Nephron (organoid): ENCODE measurements around the gene USH2A.
A peak's percentile ranks its signal among the peaks of the same experiment; 100 is the strongest.

Source experiments
- H3K27ac Mint-ChIP-seq, 3 experiments: 2 replicates each; pipeline ENCODE4 v1.8.0; 2020; ENCODE audit warnings: mixed read lengths in 3 of 3, mild to moderate bottlenecking in 2 of 3, moderate library complexity in 1 of 3
- H3K27me3 Mint-ChIP-seq: 2 replicates; pipeline ENCODE4 v1.8.0; 2021; ENCODE audit warnings: low read depth, mild to moderate bottlenecking, moderate library complexity, mixed read lengths
- H3K36me3 Mint-ChIP-seq: 2 replicates; pipeline ENCODE4 v1.8.0; 2020; ENCODE audit warnings: low read depth, mixed read lengths
- H3K4me1 Mint-ChIP-seq: 2 replicates; pipeline ENCODE4 v1.8.0; 2020; ENCODE audit warnings: mixed read lengths
- H3K4me3 Mint-ChIP-seq, 3 experiments: 2 replicates each; pipeline ENCODE4 v1.8.0; 2020; ENCODE audit warnings: mild to moderate bottlenecking in 3 of 3, mixed read lengths in 3 of 3, moderate library complexity in 2 of 3
- H3K9me3 Mint-ChIP-seq: 2 replicates; pipeline ENCODE4 v1.8.0; 2020; ENCODE audit warnings: mixed read lengths
- CTCF ChIP-seq, 3 experiments: fragments of 200-600 bp; sonication (generic); IDR thresholded peaks; one replicate each; pipeline ENCODE4 v1.5.0; 2021; ENCODE audit warnings: antibody characterized with exemption in 3 of 3; ENCODE audit not compliant: unreplicated experiment in 3 of 3

The USH2A gene

GRCh38 chr1:215600867-215601266 lies 822.4 kb downstream of the USH2A start:
- Mint-ChIP-seq H3K36me3 (peaks cover 67% of the 10 kb centered on the region), H3K9me3 (no peaks in the 10 kb centered on the region), H3K4me3 (no peak overlapping the region), H3K27ac (no peak overlapping the region), H3K4me1 (peaks cover 11% of the 10 kb centered on the region), H3K27me3 (no peaks in the 10 kb centered on the region)
- no peak for TF ChIP-seq CTCF (IDR thresholded peaks at IDR 0.05; ENCODE audit: unreplicated experiment in 3 of 3)

GRCh38 chr1:215600258-215600792 lies 822.9 kb downstream of the USH2A start:
- Mint-ChIP-seq H3K9me3 (no peaks in the 10 kb centered on the region), H3K36me3 (peaks cover 67% of the 10 kb centered on the region), H3K27me3 (no peaks in the 10 kb centered on the region), H3K4me3 (no peak overlapping the region), H3K4me1 (peaks cover 11% of the 10 kb centered on the region), H3K27ac (peak overlapping the region; percentile 10 to 43 (median 30))
- TF ChIP-seq CTCF (IDR thresholded peaks at IDR 0.05; ENCODE audit: unreplicated experiment in 3 of 3), result no peak

- H3K9me3 Mint-ChIP-seq, result no peaks in the 10 kb centered on the region
- H3K27me3 Mint-ChIP-seq, result no peaks in the 10 kb centered on the region
- no peak overlapping the region for H3K4me3 Mint-ChIP-seq
- no peak for TF ChIP-seq CTCF (IDR thresholded peaks at IDR 0.05; ENCODE audit: unreplicated experiment in 3 of 3)
- H3K36me3 Mint-ChIP-seq, result peaks cover 72% of the 10 kb centered on the region
- peak overlapping the region; percentile 10 to 89 (median 84) for H3K27ac Mint-ChIP-seq
- peaks cover 11% of the 10 kb centered on the region for H3K4me1 Mint-ChIP-seq
Measured at GRCh38 chr1:215599418-215600074, 823.7 kb downstream of the USH2A start.

DNA sequence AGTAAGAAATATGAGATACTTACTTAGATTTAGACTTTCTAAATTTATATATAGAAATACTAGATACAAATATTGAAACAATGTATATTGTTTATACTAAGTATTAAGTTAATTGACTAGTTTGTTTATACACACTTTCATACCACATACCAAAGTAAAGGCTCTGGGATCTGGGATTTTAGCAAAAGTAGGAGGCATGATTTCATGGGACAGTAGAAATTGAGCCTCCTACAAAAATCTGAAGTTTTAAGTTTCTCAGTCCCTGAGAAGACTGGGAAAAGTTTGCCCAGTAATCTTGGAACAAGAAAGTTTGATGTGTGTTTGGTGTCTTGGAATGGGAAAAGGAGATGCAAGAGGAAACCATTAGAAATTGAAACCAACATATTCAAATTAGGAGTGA lies 825.3 kb downstream of the USH2A start:
- no peaks in the 10 kb centered on the region for H3K27me3 Mint-ChIP-seq
- no peak for TF ChIP-seq CTCF (IDR thresholded peaks at IDR 0.05; ENCODE audit: unreplicated experiment in 3 of 3)
- no peak overlapping the region for H3K27ac Mint-ChIP-seq
- peaks cover 66% of the 10 kb centered on the region for H3K36me3 Mint-ChIP-seq
- H3K4me1 Mint-ChIP-seq, result peaks cover 11% of the 10 kb centered on the region
- H3K9me3 Mint-ChIP-seq, result no peaks in the 10 kb centered on the region
- no peak overlapping the region for H3K4me3 Mint-ChIP-seq

- Mint-ChIP-seq H3K4me3 (no peak overlapping the region), H3K36me3 (peaks cover 72% of the 10 kb centered on the region), H3K27ac (no peak overlapping the region), H3K4me1 (peaks cover 8% of the 10 kb centered on the region), H3K27me3 (no peaks in the 10 kb centered on the region), H3K9me3 (peaks cover 4% of the 10 kb centered on the region)
- no peak for TF ChIP-seq CTCF (IDR thresholded peaks at IDR 0.05; ENCODE audit: unreplicated experiment in 3 of 3)
Measured at GRCh38 chr1:215595231-215595630, 828.0 kb downstream of the USH2A start.

DNA sequence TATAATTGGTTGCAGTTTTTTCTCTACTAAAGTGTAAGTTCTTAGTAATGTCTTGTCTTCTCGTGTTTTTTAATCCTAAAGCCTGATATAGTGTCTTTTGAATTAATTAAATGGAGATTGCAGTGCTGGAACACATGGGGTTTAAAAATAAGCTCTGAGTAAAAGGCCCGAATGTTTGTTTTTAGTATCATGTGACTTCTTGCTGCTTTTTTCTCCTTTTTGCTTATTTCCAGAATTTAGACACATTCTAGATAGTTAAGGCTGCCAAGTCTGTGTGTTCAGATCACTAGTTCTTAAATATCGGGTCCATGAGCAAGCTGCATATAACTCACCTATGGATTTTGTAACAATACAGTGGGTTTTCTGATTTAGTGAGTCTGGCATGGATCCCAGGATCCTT lies 828.6 kb downstream of the USH2A start:
- peaks cover 5% of the 10 kb centered on the region for H3K9me3 Mint-ChIP-seq
- no peak overlapping the region for H3K4me3 Mint-ChIP-seq
- H3K27me3 Mint-ChIP-seq, result no peaks in the 10 kb centered on the region
- H3K27ac Mint-ChIP-seq, result no peak overlapping the region
- peaks cover 7% of the 10 kb centered on the region for H3K4me1 Mint-ChIP-seq
- no peak for TF ChIP-seq CTCF (IDR thresholded peaks at IDR 0.05; ENCODE audit: unreplicated experiment in 3 of 3)
- peaks cover 75% of the 10 kb centered on the region for H3K36me3 Mint-ChIP-seq
